Fibroblast of lung (primary cell): ENCODE data around the gene TTC39B.

Source experiments
- CTCF ChIP-seq, 2 donors: IDR thresholded peaks in 1 of 2; conservative IDR thresholded peaks in 1 of 2; 1 replicate in 1 of 2; 2 replicates in 1 of 2; pipeline ENCODE4 v1.5.1; 2011 to 2012; ENCODE audit warnings: low read length in 2 of 2, control low read depth in 1 of 2, inconsistent platforms in 1 of 2, low read depth in 1 of 2, mild to moderate bottlenecking in 1 of 2
- EZH2 ChIP-seq: IDR thresholded peaks from 2 replicates; pipeline ENCODE4 v1.5.1; 2012; ENCODE audit warnings: low read length, control low read depth, mild to moderate bottlenecking; ENCODE audit errors: missing control alignments

GRCh38 chr9:15244001-15244441 is 63.0 kb downstream of the TTC39B start:
- no peak for TF ChIP-seq CTCF (conservative IDR thresholded peaks at IDR 0.05 in 1 of 2, IDR thresholded peaks at IDR 0.05 in 1 of 2; ENCODE audit: low read depth in 1 of 2, low read length in 2 of 2)
- no peak for TF ChIP-seq EZH2
